GM10266 (cell line): ENCODE measurements around the gene UGT1A3.

Source experiments
- DNase-seq: peaks from one replicate; pipeline ENCODE4 v3.0.0; 2012; ENCODE audit errors: extremely low spot score
- CTCF ChIP-seq: IDR thresholded peaks from 2 replicates; pipeline ENCODE4 v1.5.1; 2012; ENCODE audit warnings: mild to moderate bottlenecking, low read depth; ENCODE audit not compliant: control insufficient read depth, insufficient read depth; ENCODE audit errors: missing control alignments

The UGT1A3 gene

DNA sequence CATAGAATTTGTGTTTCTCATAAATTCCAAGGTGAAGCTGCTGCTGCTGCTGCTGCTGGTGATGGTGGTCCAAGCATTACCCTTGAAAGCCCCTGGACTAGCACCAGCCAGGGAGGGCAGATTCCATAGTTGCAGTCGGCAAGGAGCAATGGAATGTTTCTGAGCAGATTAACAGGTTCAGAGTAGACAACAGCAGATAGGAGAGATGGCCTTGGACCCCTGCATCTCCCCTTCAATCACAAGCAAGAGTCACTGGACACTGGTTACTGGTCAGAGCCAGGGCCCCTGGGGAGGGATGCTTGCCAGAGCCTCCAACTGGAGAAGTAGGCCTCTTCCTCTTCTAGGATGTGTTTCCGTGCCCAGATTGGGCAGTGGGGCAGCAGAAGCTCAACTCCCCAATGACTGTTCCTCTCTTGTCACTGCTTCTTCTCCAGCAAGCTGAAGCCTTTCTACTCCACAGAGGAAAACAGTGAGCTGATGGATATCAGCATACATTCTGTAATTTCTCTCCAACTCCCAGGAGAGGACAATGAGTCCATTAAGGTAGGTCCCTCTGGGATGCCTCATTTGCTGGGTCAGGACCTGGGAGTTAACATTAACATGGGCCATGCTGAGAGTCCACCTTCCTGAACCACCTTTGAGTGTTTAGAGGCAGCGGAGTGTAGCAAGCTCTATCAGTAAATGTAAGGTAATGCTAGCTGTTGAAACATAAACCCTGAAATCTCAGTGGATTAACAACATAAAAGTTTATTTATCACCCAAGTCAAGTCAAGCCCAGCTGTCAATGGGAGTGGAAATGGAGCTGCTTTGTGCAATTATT, 84.6 kb downstream of the UGT1A3 start:
- no peak for DNase-seq

GRCh38 chr2:233814056-233814835, 85.4 kb downstream of the UGT1A3 start:
- DNase-seq, result no peak
- TF ChIP-seq CTCF, result no peak

More for the DNA sequence above, 84.6 kb downstream of the UGT1A3 start:
- TF ChIP-seq CTCF, result no peak

DNA sequence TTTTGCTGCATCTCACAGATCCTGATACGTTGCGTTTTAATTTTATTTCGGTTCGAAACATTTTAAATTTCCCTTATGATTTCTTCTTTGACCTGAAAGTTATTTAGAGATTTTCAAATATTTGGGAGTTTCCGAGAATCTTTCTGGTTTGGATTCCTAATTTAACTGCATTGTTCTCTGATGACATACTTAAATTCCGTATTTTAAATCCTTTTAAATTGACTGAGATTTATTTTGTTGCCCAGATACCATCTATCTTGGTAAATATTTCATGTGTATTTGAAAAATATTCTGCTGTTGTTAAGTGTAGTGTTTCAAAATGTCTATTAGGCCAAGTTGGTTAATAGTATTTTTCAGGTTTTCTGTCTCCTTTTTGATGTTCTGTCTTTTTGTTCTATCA, 87.0 kb downstream of the UGT1A3 start:
- no peak for TF ChIP-seq CTCF
- DNase-seq, result no peak

GRCh38 chr2:233816334-233816733, 87.5 kb downstream of the UGT1A3 start:
- DNase-seq, result no peak
- no peak for TF ChIP-seq CTCF

GRCh38 chr2:233816771-233817170, 87.9 kb downstream of the UGT1A3 start:
- TF ChIP-seq CTCF, result no peak
- DNase-seq, result no peak

GRCh38 chr2:233817361-233817911, 88.6 kb downstream of the UGT1A3 start:
- no peak for TF ChIP-seq CTCF
- no peak for DNase-seq
